ENCODE data around the gene SETBP1.

DNA sequence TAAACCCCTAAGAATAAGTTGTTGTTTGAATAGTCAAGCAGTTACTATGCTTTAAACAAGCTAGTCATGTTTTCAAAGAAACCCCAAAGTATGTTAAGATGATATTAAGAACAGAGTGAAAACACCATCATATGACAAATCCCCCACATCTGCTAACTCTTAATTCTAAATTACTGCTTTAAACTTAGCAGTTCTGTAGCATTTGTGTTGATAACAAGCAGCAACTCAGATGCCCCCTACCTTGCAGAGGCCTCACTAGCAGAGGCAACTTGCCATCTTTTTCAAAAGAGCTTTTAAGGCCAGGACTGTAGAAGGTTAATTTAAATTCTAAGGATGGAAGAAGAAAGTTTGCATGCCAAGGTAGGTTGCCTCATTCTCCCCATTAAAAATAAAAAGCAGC lies 376.2 kb downstream of the SETBP1 start:
- TF ChIP-seq RAD21 (CRISPR knock-in tag; conservative IDR thresholded peaks at IDR 0.05 in 1 of 2, IDR thresholded peaks at IDR 0.05 in 1 of 2), result no peak
- TF ChIP-seq ELF4 (CRISPR knock-in tag; IDR thresholded peaks at IDR 0.05), result no peak
- TF ChIP-seq ZNF696 (CRISPR knock-in tag; conservative IDR thresholded peaks at IDR 0.05), result no peak
- TF ChIP-seq KHSRP (IDR thresholded peaks at IDR 0.05), result no peak
